Measurements from ENCODE around the gene EYS.
"Not testable (repeated sequence)": the region's sequence is repeated elsewhere in the genome, so short reads cannot be mapped to it uniquely, and the experiment has no call there.

The EYS gene

GRCh38 chr6:64477391-64477790 lies 1229.6 kb downstream of the EYS start:
- DNase-seq (ENCODE audit: low read depth in 2 of 2) = no peak

- DNase-seq (ENCODE audit: low read depth in 2 of 2) = no peak
Measured at GRCh38 chr6:64476935-64477334, 1230.1 kb downstream of the EYS start.

DNA sequence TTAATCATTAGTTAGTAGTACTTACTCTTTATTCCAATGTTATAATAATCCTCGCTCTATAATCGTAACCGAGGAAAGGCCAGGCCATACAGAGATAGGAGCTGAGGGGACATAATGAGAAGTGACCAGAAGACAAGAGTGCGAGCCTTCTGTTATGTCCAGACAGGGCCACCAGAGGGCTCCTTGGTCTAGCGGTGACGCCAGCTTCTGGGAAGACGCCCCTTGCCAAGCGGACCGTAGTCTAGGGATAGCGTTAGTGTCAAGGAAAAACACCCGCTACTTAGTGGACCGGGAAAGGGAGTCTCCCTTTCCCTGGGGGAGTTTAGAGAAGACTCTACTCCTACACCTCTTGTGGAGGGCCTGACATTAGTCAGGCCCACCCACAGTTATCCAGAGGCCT lies 1237.6 kb downstream of the EYS start:
- not testable (repeated sequence) for DNase-seq (ENCODE audit: low read depth in 2 of 2)

DNA sequence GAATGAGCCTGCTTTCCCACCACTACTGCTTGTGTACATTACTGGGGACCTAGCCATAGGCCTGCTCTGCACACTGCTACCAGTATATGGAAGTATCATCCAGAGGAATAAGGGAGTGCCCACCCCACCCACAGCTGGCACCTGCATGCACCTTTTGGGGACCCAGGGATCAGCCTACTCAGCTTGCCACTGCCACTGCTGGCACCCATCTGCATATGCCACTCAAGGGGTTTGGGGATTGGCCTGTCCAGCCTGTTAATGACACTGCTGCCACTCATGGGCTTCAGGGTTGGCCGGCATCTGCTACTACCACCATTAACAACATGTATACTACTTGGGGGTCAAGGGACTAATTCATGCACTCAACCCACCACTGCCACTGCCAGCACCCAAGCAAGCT lies 1239.4 kb downstream of the EYS start:
- DNase-seq (ENCODE audit: low read depth in 2 of 2) = no peak

- no peak for DNase-seq (ENCODE audit: low read depth in 2 of 2)
Measured at GRCh38 chr6:64459411-64459944, 1247.5 kb downstream of the EYS start.

GRCh38 chr6:64448101-64448500 lies 1258.9 kb downstream of the EYS start:
- DNase-seq (ENCODE audit: low read depth in 2 of 2) = not testable (repeated sequence)

- DNase-seq (ENCODE audit: low read depth in 2 of 2) = no peak
Measured at GRCh38 chr6:64445038-64445437, 1262.0 kb downstream of the EYS start.

GRCh38 chr6:64439274-64439673 lies 1267.8 kb downstream of the EYS start:
- DNase-seq (ENCODE audit: low read depth in 2 of 2) = no peak

- DNase-seq (ENCODE audit: low read depth in 2 of 2) = no peak
Measured at GRCh38 chr6:64437996-64438395, 1269.0 kb downstream of the EYS start.

DNA sequence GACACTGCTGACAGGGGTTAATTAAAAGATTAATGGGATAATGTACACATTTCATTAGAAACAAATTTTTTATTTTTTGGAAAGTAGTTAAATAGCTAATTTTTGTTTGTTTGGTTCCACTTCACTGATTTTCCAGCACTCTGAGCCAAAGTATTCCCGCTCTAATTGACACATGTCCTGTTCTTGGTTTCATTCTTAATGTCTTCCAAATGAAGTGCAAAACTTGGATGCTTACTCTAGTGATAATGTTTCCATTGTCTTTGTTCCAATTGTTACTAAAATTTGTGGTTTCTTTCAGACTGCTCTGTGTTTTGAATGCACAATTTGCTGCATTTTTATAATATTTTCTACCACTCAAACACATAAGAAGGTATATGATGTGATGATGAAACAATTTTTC lies 1277.1 kb downstream of the EYS start:
- DNase-seq (ENCODE audit: low read depth in 2 of 2) = no peak

- DNase-seq (ENCODE audit: low read depth in 2 of 2) = no peak
Measured at GRCh38 chr6:64428186-64428585, 1278.8 kb downstream of the EYS start.

DNA sequence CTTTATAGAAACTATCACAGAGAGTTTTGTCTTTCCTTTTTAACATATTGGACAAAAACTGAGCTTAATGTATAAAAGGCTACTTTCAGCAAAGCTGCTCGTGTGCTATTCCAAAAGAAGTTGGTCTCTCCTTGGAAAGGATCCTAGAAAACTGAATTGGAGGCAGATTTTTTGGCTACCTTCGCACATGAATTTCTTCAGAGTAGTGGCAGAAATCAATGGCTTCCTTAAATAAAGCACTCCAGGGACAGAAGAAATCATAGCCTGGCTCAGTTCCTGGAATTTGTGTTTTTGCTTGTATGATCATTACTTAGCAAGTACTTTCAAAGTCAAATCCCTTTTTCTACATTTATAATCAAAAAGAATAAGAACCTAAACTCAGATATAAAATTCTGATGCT lies 1291.1 kb downstream of the EYS start:
- no peak for DNase-seq (ENCODE audit: low read depth in 2 of 2)

DNA sequence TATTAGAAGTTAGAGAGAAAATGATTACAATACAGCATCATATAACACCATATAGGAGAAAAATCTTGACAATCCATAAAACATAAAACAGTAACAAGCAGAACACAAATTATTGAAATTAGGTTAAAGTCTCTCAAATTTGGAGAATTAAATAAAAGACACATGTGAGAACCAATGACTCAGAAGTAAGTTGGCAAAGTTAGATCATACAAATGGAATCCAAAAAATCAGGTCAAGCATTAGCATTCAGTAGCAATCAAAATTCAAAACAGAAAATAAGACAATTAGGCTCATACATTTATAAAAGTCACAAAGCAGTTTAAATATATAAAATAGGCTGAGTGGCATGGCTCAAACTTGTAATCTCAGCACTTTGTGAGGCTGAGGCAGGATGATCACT lies 1295.8 kb downstream of the EYS start:
- DNase-seq (ENCODE audit: low read depth in 2 of 2) = no peak

DNA sequence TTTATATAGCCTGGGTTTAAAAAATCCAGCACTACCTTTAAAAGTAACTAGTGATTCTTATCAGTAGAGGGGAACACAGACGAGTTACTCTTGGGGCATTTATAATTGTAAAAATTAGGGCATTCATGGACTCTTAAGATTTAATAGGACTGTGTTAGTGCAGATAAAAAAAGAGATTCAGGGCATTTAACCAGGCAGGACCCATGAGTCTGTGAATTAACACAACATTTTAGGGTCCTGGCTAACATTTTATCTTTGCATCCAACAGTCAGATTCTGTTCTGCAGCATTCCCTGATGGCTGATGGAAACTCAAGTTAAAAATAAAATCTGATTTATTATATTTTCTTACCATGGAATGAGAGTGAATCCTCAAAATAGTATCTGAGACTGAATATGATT lies 1297.1 kb downstream of the EYS start:
- DNase-seq (ENCODE audit: low read depth in 2 of 2) = no peak

- no peak for DNase-seq (ENCODE audit: low read depth in 2 of 2)
Measured at GRCh38 chr6:64404396-64404795, 1302.6 kb downstream of the EYS start.

GRCh38 chr6:64383277-64383676 lies 1323.7 kb downstream of the EYS start:
- no peak for DNase-seq (ENCODE audit: low read depth in 2 of 2)

DNA sequence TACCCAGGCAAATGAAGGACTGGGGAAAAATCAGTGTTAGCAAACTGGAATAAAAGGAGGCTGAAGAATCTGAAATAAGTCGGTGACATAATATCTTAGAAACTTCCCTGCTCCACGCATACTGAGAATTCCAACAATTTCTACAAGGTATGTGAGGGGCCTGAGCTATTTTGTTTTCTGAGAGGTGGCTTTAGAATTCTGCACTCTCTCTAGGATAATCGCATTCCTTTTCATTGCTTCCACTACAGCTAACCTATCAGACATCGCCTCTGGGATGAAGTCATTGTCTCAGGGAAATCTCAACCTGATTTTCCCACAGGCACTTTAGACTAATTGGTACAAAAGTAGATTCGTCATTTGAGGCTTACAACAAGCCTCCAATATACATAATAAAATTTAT lies 1330.6 kb downstream of the EYS start:
- DNase-seq (ENCODE audit: low read depth in 2 of 2) = no peak

DNA sequence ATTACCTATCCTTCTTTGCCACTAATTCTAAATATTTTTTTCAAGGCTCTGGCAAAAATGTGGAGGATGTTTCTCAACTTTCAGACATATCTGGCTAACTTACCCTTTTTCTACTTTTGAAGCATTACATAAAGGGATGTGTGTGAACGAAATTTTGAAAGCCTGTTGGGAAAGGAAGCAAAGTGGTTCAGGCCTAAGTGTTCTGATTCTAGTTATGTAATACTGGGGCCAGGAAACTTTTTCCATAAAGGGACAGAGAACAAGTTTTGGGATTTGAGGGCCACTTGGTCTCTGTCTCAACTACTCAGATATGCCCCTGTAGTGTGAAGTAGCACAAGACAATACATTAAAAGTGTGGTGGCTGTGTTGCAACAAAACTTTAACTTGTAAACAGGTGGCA lies 1349.6 kb downstream of the EYS start:
- DNase-seq (ENCODE audit: low read depth in 2 of 2) = no peak

- no peak for DNase-seq (ENCODE audit: low read depth in 2 of 2)
Measured at GRCh38 chr6:64347411-64347810, 1359.6 kb downstream of the EYS start.

GRCh38 chr6:64335195-64335594 lies 1371.8 kb downstream of the EYS start:
- DNase-seq (ENCODE audit: low read depth in 2 of 2) = no peak

GRCh38 chr6:64334636-64335035 lies 1372.4 kb downstream of the EYS start:
- DNase-seq (ENCODE audit: low read depth in 2 of 2) = no peak

DNA sequence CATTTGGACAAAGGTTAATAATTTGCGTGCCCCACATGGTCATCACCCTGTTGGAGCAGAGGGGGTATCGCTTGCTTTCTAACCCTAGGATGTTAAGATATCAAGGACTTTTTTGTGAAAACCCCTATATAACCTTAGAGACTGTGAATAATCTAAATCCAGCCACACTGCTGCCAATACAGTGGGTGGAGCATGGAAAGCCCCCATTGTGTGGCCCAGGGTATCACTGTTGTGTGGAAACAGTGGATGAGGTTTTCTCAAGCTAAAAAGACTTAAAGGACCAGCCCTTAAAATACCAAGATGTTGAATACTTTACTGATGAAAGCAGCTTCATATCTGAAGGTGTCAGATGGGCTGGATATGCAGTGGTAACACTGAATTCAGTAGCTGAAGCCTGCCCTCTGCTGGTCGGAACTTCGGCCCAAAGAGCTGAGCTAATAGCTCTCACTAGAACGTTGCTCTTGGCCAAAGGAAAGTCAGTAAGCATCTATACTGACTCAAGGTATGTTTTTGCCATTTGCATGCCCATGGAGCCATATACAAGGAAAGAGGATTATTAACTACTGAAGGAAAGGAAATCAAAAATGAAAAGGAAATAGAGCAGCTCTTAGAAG lies 1376.2 kb downstream of the EYS start:
- DNase-seq (ENCODE audit: low read depth in 2 of 2) = no peak

- no peak for DNase-seq (ENCODE audit: low read depth in 2 of 2)
Measured at GRCh38 chr6:64326939-64327338, 1380.1 kb downstream of the EYS start.

- no peak for DNase-seq (ENCODE audit: low read depth in 2 of 2)
Measured at GRCh38 chr6:64325093-64325492, 1381.9 kb downstream of the EYS start.
